Mammary epithelial cell (primary cell): Measurements from ENCODE around the gene CACNA1D.

Experiments
- EZH2 ChIP-seq: IDR thresholded peaks from 2 replicates; pipeline ENCODE4 v1.6.1; 2012; ENCODE audit warnings: low read length, inconsistent platforms, borderline replicate concordance
- TF ChIP-seq, protein P1 (sequence below), 2 donors: IDR thresholded peaks in 1 of 2; conservative IDR thresholded peaks in 1 of 2; 2 replicates each; pipeline ENCODE4 v1.5.1; 2011 to 2012; ENCODE audit warnings: inconsistent platforms in 2 of 2, low read length in 2 of 2, mild to moderate bottlenecking in 2 of 2, control low read depth in 1 of 2, low read depth in 1 of 2; ENCODE audit not compliant: insufficient read depth in 1 of 2; ENCODE audit errors: extremely low read depth in 1 of 2

DNA sequence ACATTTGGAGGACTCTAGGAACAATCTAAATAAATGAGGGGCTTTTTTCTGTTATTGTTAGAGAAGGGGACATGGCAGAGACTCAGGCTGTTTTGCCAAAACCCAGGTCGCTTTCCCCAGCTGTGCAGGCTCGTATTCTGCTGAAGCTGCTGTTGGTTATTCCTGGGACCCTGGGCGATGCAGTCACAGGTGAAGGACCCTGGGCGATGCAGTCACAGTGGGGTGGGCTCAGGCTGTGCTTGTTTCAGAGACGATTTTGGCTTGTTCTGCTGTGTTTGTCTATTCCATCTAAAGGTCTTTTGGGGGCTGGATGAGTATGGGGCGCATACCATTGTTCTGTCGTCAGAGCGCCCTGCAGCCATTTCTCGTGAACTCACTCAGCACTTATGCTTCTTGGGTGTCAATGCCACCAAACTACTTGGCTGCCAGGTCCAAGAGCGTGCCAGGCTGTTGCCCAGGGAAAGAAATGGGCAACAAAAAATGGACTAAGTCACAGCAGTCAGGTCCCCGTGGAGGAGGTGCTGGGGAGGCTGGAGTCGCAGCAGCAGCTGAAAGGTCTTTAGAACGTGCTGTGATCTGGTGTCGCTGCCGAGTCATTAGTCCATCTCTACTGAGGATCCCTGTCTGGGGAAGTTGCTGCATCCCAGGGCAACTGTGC is 200.4 kb downstream of the CACNA1D start:
- TF ChIP-seq, protein P1, sequence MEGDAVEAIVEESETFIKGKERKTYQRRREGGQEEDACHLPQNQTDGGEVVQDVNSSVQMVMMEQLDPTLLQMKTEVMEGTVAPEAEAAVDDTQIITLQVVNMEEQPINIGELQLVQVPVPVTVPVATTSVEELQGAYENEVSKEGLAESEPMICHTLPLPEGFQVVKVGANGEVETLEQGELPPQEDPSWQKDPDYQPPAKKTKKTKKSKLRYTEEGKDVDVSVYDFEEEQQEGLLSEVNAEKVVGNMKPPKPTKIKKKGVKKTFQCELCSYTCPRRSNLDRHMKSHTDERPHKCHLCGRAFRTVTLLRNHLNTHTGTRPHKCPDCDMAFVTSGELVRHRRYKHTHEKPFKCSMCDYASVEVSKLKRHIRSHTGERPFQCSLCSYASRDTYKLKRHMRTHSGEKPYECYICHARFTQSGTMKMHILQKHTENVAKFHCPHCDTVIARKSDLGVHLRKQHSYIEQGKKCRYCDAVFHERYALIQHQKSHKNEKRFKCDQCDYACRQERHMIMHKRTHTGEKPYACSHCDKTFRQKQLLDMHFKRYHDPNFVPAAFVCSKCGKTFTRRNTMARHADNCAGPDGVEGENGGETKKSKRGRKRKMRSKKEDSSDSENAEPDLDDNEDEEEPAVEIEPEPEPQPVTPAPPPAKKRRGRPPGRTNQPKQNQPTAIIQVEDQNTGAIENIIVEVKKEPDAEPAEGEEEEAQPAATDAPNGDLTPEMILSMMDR (conservative IDR thresholded peaks at IDR 0.05 in 1 of 2, IDR thresholded peaks at IDR 0.05 in 1 of 2; ENCODE audit: extremely low read depth in 1 of 2, insufficient read depth in 1 of 2, low read depth in 1 of 2, low read length in 2 of 2), result no peak
- TF ChIP-seq EZH2, result no peak
